ENCODE results near the gene SIK3. TPM values are rescaled to one million over a fixed set of nuclear protein-coding genes. Genes with fewer than 3 reads are reported as not detected.

SIK3 gene
- polyA plus RNA-seq, 3 donors from 2014 or later: 3.7 to 26.2 (median 16.5) TPM

Other genes with a start within 250 kb of the SIK3 start
- 10 to 100 TPM; 16.0 to 23.7 (median 17.5) TPM for gene PAFAH1B2, start 45.9 kb upstream of the SIK3 start, polyA plus RNA-seq
- 1 to 10 TPM; 1.6 to 4.7 (median 1.7) TPM for gene SIDT2, start 80.3 kb upstream of the SIK3 start, polyA plus RNA-seq
- gene TAGLN, start 100.9 kb upstream of the SIK3 start, polyA plus RNA-seq: under 1 TPM; 0.08 to 0.40 (median 0.09) TPM
- gene PCSK7, start 133.6 kb upstream of the SIK3 start, polyA plus RNA-seq: 10 to 100 TPM; 32.8 to 96.3 (median 38.8) TPM
- gene RNF214, start 134.2 kb upstream of the SIK3 start, polyA plus RNA-seq: 1 to 10 TPM; 5.3 to 9.8 (median 8.9) TPM
- under 1 TPM in 1 of 3 donors, not detected in 2; 0.67 TPM for gene BACE1-AS, start 192.9 kb upstream of the SIK3 start, polyA plus RNA-seq
- 1 to 10 TPM in 1 of 3 donors, under 1 TPM in 1, not detected in 1; 0.04 to 1.0 TPM for gene BACE1, start 217.8 kb upstream of the SIK3 start, polyA plus RNA-seq
- gene CEP164, start 229.4 kb upstream of the SIK3 start, polyA plus RNA-seq: 10 to 100 TPM in 2 of 3 donors, 1 to 10 TPM in 1; 5.6 to 20.5 (median 11.8) TPM

Data from immature natural killer cell (primary cell).